GM23338 (cell line): ENCODE data around the gene HTR4. TPM values are rescaled to one million over a fixed set of nuclear protein-coding genes. Genes with fewer than 3 reads are reported as not detected.

Source experiments
- ATAC-seq: fragments of 200-7000 bp; cut with Tn5 transposase; 3 replicates; pipeline ENCODE4 v1.9.1; 2020
- DNase-seq: peaks from one replicate; pipeline ENCODE4 v3.0.0-alpha.2; 2015; ENCODE audit warnings: low spot score
- H2AFZ ChIP-seq: fragments of 200-600 bp; sonication (generic); 2 replicates; pipeline ENCODE4 v1.8.0; 2016; ENCODE audit warnings: antibody characterized with exemption, mild to moderate bottlenecking, moderate library complexity
- H3F3A ChIP-seq: fragments of 200-600 bp; sonication (generic); replicated peaks from 2 replicates; pipeline ENCODE4 v1.8.0; 2017; ENCODE audit warnings: antibody characterized with exemption, mixed run types, low read depth
- H3K27ac ChIP-seq: fragments of 200-600 bp; sonication (generic); 2 replicates; pipeline ENCODE4 v1.6.1; 2016; ENCODE audit warnings: low read depth
- H3K27me3 ChIP-seq: fragments of 200-600 bp; sonication (generic); 2 replicates; pipeline ENCODE4 v1.8.0; 2016; ENCODE audit warnings: mild to moderate bottlenecking, mixed run types, moderate library complexity; ENCODE audit not compliant: insufficient read depth
- H3K36me3 ChIP-seq: fragments of 200-600 bp; sonication (generic); 2 replicates; pipeline ENCODE4 v1.8.0; 2016; ENCODE audit warnings: mild to moderate bottlenecking; ENCODE audit not compliant: insufficient read depth
- H3K4me1 ChIP-seq: fragments of 200-600 bp; sonication (generic); 2 replicates; pipeline ENCODE4 v1.8.0; 2016; ENCODE audit warnings: mild to moderate bottlenecking, moderate library complexity; ENCODE audit not compliant: insufficient read depth
- H3K4me2 ChIP-seq: fragments of 200-600 bp; sonication (generic); 2 replicates; pipeline ENCODE4 v1.7.1; 2017; ENCODE audit warnings: mixed run types
- H3K4me3 ChIP-seq: fragments of 200-600 bp; sonication (generic); 2 replicates; pipeline ENCODE4 v1.6.1; 2016; ENCODE audit warnings: mixed run types
- H3K79me2 ChIP-seq: fragments of 200-600 bp; sonication (generic); replicated peaks from 2 replicates; pipeline ENCODE4 v1.8.0; 2017; ENCODE audit warnings: mild to moderate bottlenecking; ENCODE audit not compliant: insufficient read depth
- H3K9me2 ChIP-seq: fragments of 200-600 bp; sonication (generic); 2 replicates; pipeline ENCODE4 v1.8.0; 2017; ENCODE audit not compliant: insufficient read depth
- H4K20me1 ChIP-seq: fragments of 200-600 bp; sonication (generic); replicated peaks from 2 replicates; pipeline ENCODE4 v1.8.0; 2017; ENCODE audit warnings: mild to moderate bottlenecking; ENCODE audit not compliant: insufficient read depth
- H3K27ac Mint-ChIP-seq: 2 replicates; pipeline ENCODE4 v1.8.0; 2020; ENCODE audit warnings: inconsistent platforms, mild to moderate bottlenecking, moderate library complexity, mixed read lengths
- H3K27me3 Mint-ChIP-seq: 3 replicates; pipeline ENCODE4 v1.8.0; 2022; ENCODE audit warnings: low read depth, mild to moderate bottlenecking, moderate library complexity, mixed read lengths, inconsistent platforms; ENCODE audit not compliant: insufficient read depth, poor library complexity
- H3K36me3 Mint-ChIP-seq: 3 replicates; pipeline ENCODE4 v1.8.0; 2021; ENCODE audit warnings: low read depth, mild to moderate bottlenecking, inconsistent platforms, moderate library complexity, mixed read lengths
- H3K4me1 Mint-ChIP-seq: 3 replicates; pipeline ENCODE4 v1.8.0; 2020; ENCODE audit warnings: mild to moderate bottlenecking, inconsistent platforms, mixed read lengths
- H3K4me3 Mint-ChIP-seq: 3 replicates; pipeline ENCODE4 v1.8.0; 2021; ENCODE audit warnings: moderate library complexity, mild to moderate bottlenecking, inconsistent platforms, mixed read lengths
- H3K9me3 Mint-ChIP-seq: 3 replicates; pipeline ENCODE4 v1.8.0; 2020; ENCODE audit warnings: moderate library complexity, mild to moderate bottlenecking, inconsistent platforms, mixed read lengths
- CREB1 ChIP-seq: fragments of 250-450 bp; sonication (Bioruptor Pico); IDR thresholded peaks from 2 replicates; pipeline ENCODE4 v1.5.0; 2020; ENCODE audit warnings: low read depth, mild to moderate bottlenecking, moderate library complexity
- ETS1 ChIP-seq: IDR thresholded peaks from 2 replicates; pipeline ENCODE4 v1.6.1; 2016; ENCODE audit warnings: antibody characterized with exemption
- EZH2 ChIP-seq: fragments of 200-600 bp; sonication (generic); IDR thresholded peaks from one replicate; pipeline ENCODE4 v1.8.0; 2017; ENCODE audit warnings: antibody characterized with exemption, mild to moderate bottlenecking, low read depth; ENCODE audit not compliant: unreplicated experiment
- EZH2phosphoT487 ChIP-seq: fragments of 200-600 bp; sonication (generic); IDR thresholded peaks from one replicate; pipeline ENCODE4 v1.8.1; 2018; ENCODE audit warnings: antibody characterized with exemption; ENCODE audit not compliant: unreplicated experiment
- JUNB ChIP-seq: IDR thresholded peaks from one replicate; pipeline ENCODE4 v1.6.1; 2016; ENCODE audit warnings: antibody characterized with exemption; ENCODE audit not compliant: unreplicated experiment
- NANOG ChIP-seq: IDR thresholded peaks from 2 replicates; pipeline ENCODE4 v1.6.1; 2016; ENCODE audit warnings: antibody characterized with exemption, borderline replicate concordance
- POLR2AphosphoS5 ChIP-seq: IDR thresholded peaks from 2 replicates; pipeline ENCODE4 v1.6.1; 2016; ENCODE audit warnings: antibody characterized with exemption, low read depth
- STAT1 ChIP-seq: IDR thresholded peaks from one replicate; pipeline ENCODE4 v1.6.1; 2016; ENCODE audit warnings: antibody characterized with exemption; ENCODE audit not compliant: unreplicated experiment
- ZNF114 ChIP-seq: fragments of 250-450 bp; sonication (Bioruptor Pico); IDR thresholded peaks from 2 replicates; pipeline ENCODE4 v1.5.0; 2020; ENCODE audit warnings: mild to moderate bottlenecking, moderate library complexity
- polyA plus RNA-seq: library from polyadenylated mRNA; unstranded; fragments of >200 nt; fragmentation: Nextera tagmentation; extraction: Ambion mirVana; gene quantifications from 2 replicates; pipeline ENCODE4 v1.2.1, GENCODE V29; 2016
- total RNA-seq: library from RNA; depleted of rRNA; stranded (reverse); fragments of >200 nt; shearing (Covaris generic); gene quantifications from 2 replicates; pipeline ENCODE4 v1.2.3, GENCODE V29; 2014
- TF ChIP-seq, protein P1 (sequence below), 2 experiments: fragments of 200-600 bp in 1 of 2; sonication (generic) in 1 of 2; conservative IDR thresholded peaks; 2 replicates each; pipeline versions ENCODE4 v1.5.1 to v1.6.1; 2016 to 2017; ENCODE audit warnings: antibody characterized with exemption in 2 of 2, low read depth in 2 of 2, mild to moderate bottlenecking in 2 of 2, moderate library complexity in 1 of 2
- TF ChIP-seq, protein P2 (sequence below): IDR thresholded peaks from one replicate; pipeline ENCODE4 v1.6.1; 2018; ENCODE audit warnings: antibody characterized with exemption; ENCODE audit not compliant: unreplicated experiment

The HTR4 gene
- total and polyA plus RNA-seq, 2 experiments from 2014 or later: 0.10 TPM; not detected in 1

DNA sequence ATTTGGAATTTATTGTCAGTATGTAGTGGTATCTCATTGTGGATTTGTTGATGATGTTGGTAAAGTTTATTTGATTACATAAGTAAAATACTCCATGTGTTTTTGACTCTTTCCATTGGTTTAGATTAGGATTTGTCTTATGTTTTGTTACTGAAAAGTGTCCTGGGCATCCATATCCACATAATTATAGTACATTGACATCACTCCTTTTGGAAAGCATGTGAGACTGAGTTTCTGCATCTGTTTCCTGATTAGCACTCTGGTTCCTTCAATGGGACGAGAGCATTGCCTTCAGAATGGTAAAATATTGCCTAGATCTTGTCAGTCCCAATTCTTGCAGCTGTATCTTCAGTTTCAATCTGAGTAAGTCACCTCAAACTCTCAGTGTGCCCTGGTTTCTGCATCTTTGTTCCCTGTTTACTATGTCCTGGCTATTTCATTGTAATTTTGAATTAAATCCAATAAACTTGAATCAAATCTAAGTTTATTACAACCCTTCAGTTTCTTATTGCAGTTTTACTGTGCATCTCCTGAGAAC is 142.4 kb downstream of the HTR4 start:
- H3K27me3 Mint-ChIP-seq: no peaks in the 10 kb centered on the region
- H3K4me1 Mint-ChIP-seq: no peaks in the 10 kb centered on the region
- no peaks in the 10 kb centered on the region for H3K27me3 ChIP-seq
- no peaks in the 10 kb centered on the region for H4K20me1 ChIP-seq
- H3K4me3 Mint-ChIP-seq: no peak overlapping the region
- no peaks in the 10 kb centered on the region for H3K79me2 ChIP-seq
- H3F3A ChIP-seq: no peaks in the 10 kb centered on the region
- no peaks in the 10 kb centered on the region; the same call in 1 of the 2 replicates for H3K9me2 ChIP-seq
- no peak overlapping the region for H3K4me3 ChIP-seq
- H3K4me1 ChIP-seq: no peaks in the 10 kb centered on the region
- TF ChIP-seq, protein P1, sequence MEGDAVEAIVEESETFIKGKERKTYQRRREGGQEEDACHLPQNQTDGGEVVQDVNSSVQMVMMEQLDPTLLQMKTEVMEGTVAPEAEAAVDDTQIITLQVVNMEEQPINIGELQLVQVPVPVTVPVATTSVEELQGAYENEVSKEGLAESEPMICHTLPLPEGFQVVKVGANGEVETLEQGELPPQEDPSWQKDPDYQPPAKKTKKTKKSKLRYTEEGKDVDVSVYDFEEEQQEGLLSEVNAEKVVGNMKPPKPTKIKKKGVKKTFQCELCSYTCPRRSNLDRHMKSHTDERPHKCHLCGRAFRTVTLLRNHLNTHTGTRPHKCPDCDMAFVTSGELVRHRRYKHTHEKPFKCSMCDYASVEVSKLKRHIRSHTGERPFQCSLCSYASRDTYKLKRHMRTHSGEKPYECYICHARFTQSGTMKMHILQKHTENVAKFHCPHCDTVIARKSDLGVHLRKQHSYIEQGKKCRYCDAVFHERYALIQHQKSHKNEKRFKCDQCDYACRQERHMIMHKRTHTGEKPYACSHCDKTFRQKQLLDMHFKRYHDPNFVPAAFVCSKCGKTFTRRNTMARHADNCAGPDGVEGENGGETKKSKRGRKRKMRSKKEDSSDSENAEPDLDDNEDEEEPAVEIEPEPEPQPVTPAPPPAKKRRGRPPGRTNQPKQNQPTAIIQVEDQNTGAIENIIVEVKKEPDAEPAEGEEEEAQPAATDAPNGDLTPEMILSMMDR (conservative IDR thresholded peaks at IDR 0.05; ENCODE audit: low read depth in 2 of 2): no peak
- TF ChIP-seq, protein P2, sequence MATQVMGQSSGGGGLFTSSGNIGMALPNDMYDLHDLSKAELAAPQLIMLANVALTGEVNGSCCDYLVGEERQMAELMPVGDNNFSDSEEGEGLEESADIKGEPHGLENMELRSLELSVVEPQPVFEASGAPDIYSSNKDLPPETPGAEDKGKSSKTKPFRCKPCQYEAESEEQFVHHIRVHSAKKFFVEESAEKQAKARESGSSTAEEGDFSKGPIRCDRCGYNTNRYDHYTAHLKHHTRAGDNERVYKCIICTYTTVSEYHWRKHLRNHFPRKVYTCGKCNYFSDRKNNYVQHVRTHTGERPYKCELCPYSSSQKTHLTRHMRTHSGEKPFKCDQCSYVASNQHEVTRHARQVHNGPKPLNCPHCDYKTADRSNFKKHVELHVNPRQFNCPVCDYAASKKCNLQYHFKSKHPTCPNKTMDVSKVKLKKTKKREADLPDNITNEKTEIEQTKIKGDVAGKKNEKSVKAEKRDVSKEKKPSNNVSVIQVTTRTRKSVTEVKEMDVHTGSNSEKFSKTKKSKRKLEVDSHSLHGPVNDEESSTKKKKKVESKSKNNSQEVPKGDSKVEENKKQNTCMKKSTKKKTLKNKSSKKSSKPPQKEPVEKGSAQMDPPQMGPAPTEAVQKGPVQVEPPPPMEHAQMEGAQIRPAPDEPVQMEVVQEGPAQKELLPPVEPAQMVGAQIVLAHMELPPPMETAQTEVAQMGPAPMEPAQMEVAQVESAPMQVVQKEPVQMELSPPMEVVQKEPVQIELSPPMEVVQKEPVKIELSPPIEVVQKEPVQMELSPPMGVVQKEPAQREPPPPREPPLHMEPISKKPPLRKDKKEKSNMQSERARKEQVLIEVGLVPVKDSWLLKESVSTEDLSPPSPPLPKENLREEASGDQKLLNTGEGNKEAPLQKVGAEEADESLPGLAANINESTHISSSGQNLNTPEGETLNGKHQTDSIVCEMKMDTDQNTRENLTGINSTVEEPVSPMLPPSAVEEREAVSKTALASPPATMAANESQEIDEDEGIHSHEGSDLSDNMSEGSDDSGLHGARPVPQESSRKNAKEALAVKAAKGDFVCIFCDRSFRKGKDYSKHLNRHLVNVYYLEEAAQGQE: no peak
- no peak for TF ChIP-seq EZH2phosphoT487
- no peak for TF ChIP-seq ETS1
- TF ChIP-seq ZNF114 (CRISPR knock-in tag): no peak
- TF ChIP-seq JUNB: no peak
- TF ChIP-seq POLR2AphosphoS5: no peak
- no peak for TF ChIP-seq EZH2
- no peak overlapping the region for H3K27ac Mint-ChIP-seq
- H3K4me2 ChIP-seq: no peak overlapping the region
- no peak overlapping the region for H3K27ac ChIP-seq
- no peak overlapping the region for H2AFZ ChIP-seq
- H3K9me3 Mint-ChIP-seq: peaks cover 7% of the 10 kb centered on the region; the same call in 2 of the 3 replicates
- no peaks in the 10 kb centered on the region for H3K36me3 Mint-ChIP-seq
- ATAC-seq: no peak
- no peaks in the 10 kb centered on the region for H3K36me3 ChIP-seq
- DNase-seq: no peak

DNA sequence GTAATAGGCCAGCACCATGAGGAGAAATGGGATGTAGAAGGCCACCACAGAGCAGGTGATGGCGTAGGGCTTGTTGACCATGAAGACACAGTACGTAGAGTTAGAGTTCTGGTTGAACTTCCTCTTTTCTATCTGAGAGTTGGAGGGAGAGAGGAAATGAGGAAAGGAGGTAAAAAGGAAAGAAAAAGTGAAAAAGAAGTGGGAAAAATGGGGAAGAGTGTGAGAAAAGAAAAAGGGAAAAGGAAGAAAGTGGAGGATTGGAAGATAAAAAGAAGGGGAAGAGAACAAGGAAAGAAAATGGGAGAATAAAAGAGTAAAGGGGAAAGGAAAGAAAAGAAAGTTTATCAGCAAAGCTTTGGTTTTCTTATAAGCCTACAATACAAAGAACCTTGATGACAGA is 144.4 kb downstream of the HTR4 start:
- ATAC-seq: no peak
- TF ChIP-seq NANOG (no peak), JUNB (no peak), ETS1 (no peak), ZNF114 (CRISPR knock-in tag) (no peak), STAT1 (no peak), EZH2phosphoT487 (no peak), CREB1 (CRISPR knock-in tag) (no peak), POLR2AphosphoS5 (no peak), EZH2 (no peak)
- TF ChIP-seq, protein P2: no peak

More for the DNA sequence above, 144.4 kb downstream of the HTR4 start:
- Histone ChIP-seq H3K36me3 (no peaks in the 10 kb centered on the region), H3K4me2 (no peak overlapping the region), H3K27ac (no peak overlapping the region), H3K9me2 (no peaks in the 10 kb centered on the region), H3K4me1 (no peaks in the 10 kb centered on the region), H2AFZ (no peak overlapping the region), H3K4me3 (no peak overlapping the region), H3K27me3 (no peaks in the 10 kb centered on the region), H3F3A (no peaks in the 10 kb centered on the region), H3K79me2 (no peaks in the 10 kb centered on the region), H4K20me1 (no peaks in the 10 kb centered on the region)
- Mint-ChIP-seq H3K36me3 (no peaks in the 10 kb centered on the region), H3K27me3 (no peaks in the 10 kb centered on the region), H3K9me3 (peaks cover 4% of the 10 kb centered on the region; the same call in 2 of the 3 replicates), H3K4me3 (no peak overlapping the region), H3K27ac (no peak overlapping the region), H3K4me1 (no peaks in the 10 kb centered on the region)
- DNase-seq: no peak
